Measurements from ENCODE around the gene SCARF1. TPM values are rescaled to one million over a fixed set of nuclear protein-coding genes. Genes with fewer than 3 reads are reported as not detected.
"Not testable (repeated sequence)": the region's sequence is repeated elsewhere in the genome, so short reads cannot be mapped to it uniquely, and the experiment has no call there.

SCARF1 gene
- polyA plus RNA-seq (2012; ENCODE audit: missing spikeins), result 0.64 TPM

- FAIRE-seq (peak; percentile 57), DNase-seq (ENCODE audit: insufficient read length) (no peak)
- TF ChIP-seq TAF1 (IDR thresholded peaks at IDR 0.05; ENCODE audit: borderline replicate concordance, low read depth, low read length) (no peak), POLR2AphosphoS5 (IDR thresholded peaks at IDR 0.05; ENCODE audit: low read depth, low read length) (no peak), POLR2A (IDR thresholded peaks at IDR 0.05; ENCODE audit: low read depth, low read length) (no peak)
Measured at GRCh38 chr17:1645207-1646171, at the start of gene SCARF1. TSS of gene SCARF1 (minus strand) at chr17:1645732. CDS start at chr17:1645697, 35 bp downstream.

- FAIRE-seq (no peak), DNase-seq (ENCODE audit: insufficient read length) (no peak)
- TF ChIP-seq TAF1 (IDR thresholded peaks at IDR 0.05; ENCODE audit: borderline replicate concordance, low read depth, low read length) (no peak), POLR2A (IDR thresholded peaks at IDR 0.05; ENCODE audit: low read depth, low read length) (no peak), POLR2AphosphoS5 (IDR thresholded peaks at IDR 0.05; ENCODE audit: low read depth, low read length) (no peak)
Measured at GRCh38 chr17:1693339-1693738, 47.8 kb upstream of the SCARF1 start.

GRCh38 chr17:1690544-1691221, 45.2 kb upstream of the SCARF1 start:
- FAIRE-seq, result no peak
- TF ChIP-seq POLR2AphosphoS5 (IDR thresholded peaks at IDR 0.05; ENCODE audit: low read depth, low read length) (no peak), POLR2A (IDR thresholded peaks at IDR 0.05; ENCODE audit: low read depth, low read length) (no peak), TAF1 (IDR thresholded peaks at IDR 0.05; ENCODE audit: borderline replicate concordance, low read depth, low read length) (no peak)
- DNase-seq (ENCODE audit: insufficient read length), result no peak

- not testable (repeated sequence) for FAIRE-seq; DNase-seq (ENCODE audit: insufficient read length)
Measured at GRCh38 chr17:1688405-1688804, 42.9 kb upstream of the SCARF1 start.

- no peak for TF ChIP-seq POLR2A (IDR thresholded peaks at IDR 0.05; ENCODE audit: low read depth, low read length)
- TF ChIP-seq POLR2AphosphoS5 (IDR thresholded peaks at IDR 0.05; ENCODE audit: low read depth, low read length), result no peak
- no peak for TF ChIP-seq TAF1 (IDR thresholded peaks at IDR 0.05; ENCODE audit: borderline replicate concordance, low read depth, low read length)
- DNase-seq (ENCODE audit: insufficient read length), result no peak
- FAIRE-seq, result no peak
Measured at GRCh38 chr17:1686086-1686485, 40.6 kb upstream of the SCARF1 start.

- TF ChIP-seq POLR2A (IDR thresholded peaks at IDR 0.05; ENCODE audit: low read depth, low read length) (peak; percentile 92), TAF1 (IDR thresholded peaks at IDR 0.05; ENCODE audit: borderline replicate concordance, low read depth, low read length) (peak; percentile 60; the same call in 1 of the 2 replicates), POLR2AphosphoS5 (IDR thresholded peaks at IDR 0.05; ENCODE audit: low read depth, low read length) (peak; percentile 95)
- peak; percentile 99 for FAIRE-seq
- DNase-seq (ENCODE audit: insufficient read length), result peak; percentile 98
Measured at GRCh38 chr17:1684378-1685189, 39.1 kb upstream of the SCARF1 start, which contains the start of gene PRPF8. TSS of gene PRPF8 (minus strand) at chr17:1684867. CDS start at chr17:1684571, 296 bp downstream.

- TF ChIP-seq POLR2A (IDR thresholded peaks at IDR 0.05; ENCODE audit: low read depth, low read length), result no peak
- no peak for TF ChIP-seq TAF1 (IDR thresholded peaks at IDR 0.05; ENCODE audit: borderline replicate concordance, low read depth, low read length)
- TF ChIP-seq POLR2AphosphoS5 (IDR thresholded peaks at IDR 0.05; ENCODE audit: low read depth, low read length), result no peak
- DNase-seq (ENCODE audit: insufficient read length), result no peak
- no peak for FAIRE-seq
Measured at GRCh38 chr17:1683459-1683858, 37.9 kb upstream of the SCARF1 start.

GRCh38 chr17:1676401-1676800, 30.9 kb upstream of the SCARF1 start:
- DNase-seq (ENCODE audit: insufficient read length) (no peak), FAIRE-seq (no peak)
- no peak; the same call in 1 of the 2 replicates for TF ChIP-seq POLR2A (IDR thresholded peaks at IDR 0.05; ENCODE audit: low read depth, low read length)
- TF ChIP-seq POLR2AphosphoS5 (IDR thresholded peaks at IDR 0.05; ENCODE audit: low read depth, low read length), result no peak
- TF ChIP-seq TAF1 (IDR thresholded peaks at IDR 0.05; ENCODE audit: borderline replicate concordance, low read depth, low read length), result no peak

GRCh38 chr17:1673041-1673785, 27.7 kb upstream of the SCARF1 start:
- DNase-seq (ENCODE audit: insufficient read length), result no peak
- no peak; the same call in 1 of the 2 replicates for TF ChIP-seq POLR2A (IDR thresholded peaks at IDR 0.05; ENCODE audit: low read depth, low read length)
- no peak for TF ChIP-seq TAF1 (IDR thresholded peaks at IDR 0.05; ENCODE audit: borderline replicate concordance, low read depth, low read length)
- TF ChIP-seq POLR2AphosphoS5 (IDR thresholded peaks at IDR 0.05; ENCODE audit: low read depth, low read length), result peak; percentile 52
- FAIRE-seq, result no peak

- not testable (repeated sequence) for FAIRE-seq; DNase-seq (ENCODE audit: insufficient read length)
Measured at GRCh38 chr17:1663934-1664333, 18.4 kb upstream of the SCARF1 start.

All from GM12892 (cell line).